ENCODE data around the gene CRYGN.

The CRYGN gene

GRCh38 chr7:151426904-151427704, 12.8 kb downstream of the CRYGN start:
- DNase-seq (ENCODE audit: low read depth in 2 of 2) = no peak

DNA sequence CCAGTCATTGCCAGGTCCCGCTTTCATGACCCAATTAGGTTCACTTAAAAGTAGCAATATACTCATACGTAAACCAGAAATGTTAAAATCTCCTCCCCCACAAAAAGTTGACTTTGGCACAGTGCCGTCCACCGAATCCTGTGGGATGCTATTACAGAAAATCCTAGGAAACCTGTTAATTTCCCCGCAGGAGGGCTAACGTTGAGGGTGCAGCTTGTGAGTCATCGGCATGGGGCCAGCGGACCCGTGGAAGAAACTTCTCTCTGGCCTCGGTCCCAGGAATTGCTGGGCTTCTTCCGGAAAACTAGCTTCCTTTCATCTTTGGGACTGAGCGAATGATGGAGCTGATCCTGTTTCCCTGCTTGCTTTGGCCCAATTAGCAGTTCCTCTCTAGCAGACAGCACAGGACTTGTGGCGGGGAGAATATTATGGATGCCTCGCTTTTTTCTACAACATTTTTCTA, 13.5 kb downstream of the CRYGN start:
- DNase-seq (ENCODE audit: low read depth in 2 of 2) = peak; percentile 70 to 74

DNA sequence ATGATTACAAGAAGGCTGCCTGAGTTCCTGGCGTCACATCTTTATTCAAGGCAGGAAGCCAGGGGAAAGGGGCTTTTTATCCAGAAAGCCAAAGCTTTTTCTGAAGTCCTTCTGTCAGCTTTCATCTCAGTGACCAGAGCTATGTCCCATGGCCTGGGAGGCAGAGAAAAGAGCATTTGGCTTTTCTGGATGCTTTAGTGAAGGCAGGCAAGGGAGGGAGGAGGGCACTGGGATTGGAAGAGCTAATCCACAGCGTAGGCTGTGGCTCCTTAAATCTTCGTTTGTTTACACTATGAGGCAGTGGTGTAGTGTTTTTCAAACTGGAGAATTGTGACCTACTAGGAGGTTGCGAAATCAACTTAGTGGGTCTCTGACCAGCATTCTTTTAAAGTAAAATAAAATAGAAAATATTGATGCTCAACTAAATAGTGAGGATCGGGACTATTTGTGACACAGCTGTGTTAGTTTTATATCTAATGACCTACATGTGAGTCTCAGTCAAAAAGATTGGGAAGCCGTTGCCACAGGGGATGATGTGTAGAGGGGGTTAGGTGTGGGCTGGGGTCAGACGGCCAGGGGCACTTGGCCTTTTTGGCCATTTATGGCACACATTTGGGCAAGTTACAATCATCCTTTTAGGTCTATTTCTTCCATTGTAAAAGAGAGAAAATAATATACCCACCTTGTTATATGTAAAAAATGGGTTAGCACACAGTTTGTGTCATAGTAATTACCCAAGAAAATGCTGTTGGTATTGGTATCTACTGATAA, 14.1 kb downstream of the CRYGN start:
- no peak for DNase-seq (ENCODE audit: low read depth in 2 of 2)

DNA sequence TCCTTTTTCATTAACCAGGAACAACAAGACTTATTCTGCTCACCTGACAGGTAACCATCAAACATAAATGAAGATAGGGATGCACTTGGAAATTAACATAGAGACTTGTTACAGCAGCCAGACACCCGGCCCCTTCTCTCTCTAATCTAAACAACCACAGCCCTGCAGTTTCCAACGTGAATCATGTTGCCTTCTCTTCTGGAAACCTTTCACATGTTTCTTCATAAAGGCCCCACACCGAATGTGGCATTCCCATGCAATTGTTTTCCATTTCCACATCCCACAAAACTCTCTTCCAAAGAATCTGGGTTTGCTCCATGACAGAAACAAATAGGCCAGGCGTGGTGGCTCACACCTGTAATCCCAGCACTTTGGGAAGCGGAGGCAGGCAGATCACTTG, 15.1 kb downstream of the CRYGN start:
- no peak for DNase-seq (ENCODE audit: low read depth in 2 of 2)

DNA sequence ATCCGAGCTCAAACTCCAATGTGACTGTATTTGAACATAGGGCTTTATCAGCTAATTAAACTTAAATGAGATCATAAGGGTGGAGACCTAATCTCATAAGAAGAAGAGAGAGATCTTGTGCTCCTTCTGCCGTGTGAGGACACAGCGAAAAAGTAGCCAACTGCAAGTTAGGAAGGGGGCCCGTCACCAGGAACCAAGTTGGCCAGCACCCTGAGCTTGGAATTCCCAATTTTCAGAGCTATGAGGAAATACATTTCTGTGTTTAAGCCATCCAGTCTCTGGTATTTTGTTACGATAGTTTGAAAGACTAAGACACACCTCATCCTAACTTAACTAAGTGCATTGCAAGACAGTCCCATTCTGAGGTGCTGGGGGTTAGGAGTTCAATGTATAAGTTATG, 16.0 kb downstream of the CRYGN start:
- no peak for DNase-seq (ENCODE audit: low read depth in 2 of 2)

- DNase-seq (ENCODE audit: low read depth in 2 of 2) = no peak
Measured at GRCh38 chr7:151423226-151423625, 16.7 kb downstream of the CRYGN start.

DNA sequence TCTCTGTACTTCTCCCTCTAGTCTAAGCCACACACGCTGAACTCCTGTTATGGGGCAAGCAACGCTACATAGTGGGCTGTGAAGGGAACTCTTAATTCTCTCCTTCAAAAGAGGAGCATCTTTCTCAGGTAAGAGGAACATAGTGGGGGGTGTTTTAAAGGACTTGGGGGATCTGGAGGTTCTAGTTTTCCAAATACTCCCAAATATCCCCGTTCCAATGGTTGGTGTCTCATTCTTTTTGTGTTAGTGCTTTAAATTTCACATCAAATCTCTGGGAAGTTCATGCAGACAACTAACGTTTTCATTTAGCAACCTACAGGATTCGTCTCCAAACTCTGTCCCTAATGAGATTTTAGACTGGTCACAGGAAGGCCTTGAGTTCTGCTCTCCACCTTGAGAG, 17.7 kb downstream of the CRYGN start:
- no peak for DNase-seq (ENCODE audit: low read depth in 2 of 2)

DNA sequence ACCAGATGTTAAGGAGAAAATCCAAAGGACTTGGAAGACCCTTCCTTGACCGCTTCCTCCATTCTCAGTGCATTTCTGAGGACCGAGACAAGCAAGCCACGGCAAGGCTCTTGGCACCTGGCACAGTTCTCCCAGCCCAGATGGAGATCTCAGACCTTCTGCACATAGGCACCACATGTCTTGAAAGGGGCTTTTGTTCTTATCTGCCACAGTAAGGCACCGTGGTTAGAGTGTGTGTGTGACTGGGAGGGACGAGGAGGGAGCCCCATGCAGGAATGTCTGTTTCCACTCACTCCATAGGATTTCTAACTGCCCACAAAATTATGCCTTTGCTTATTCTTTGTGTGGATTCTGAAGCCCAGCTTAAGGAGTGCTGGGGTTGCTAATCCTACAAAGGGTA, 19.8 kb downstream of the CRYGN start:
- no peak for DNase-seq (ENCODE audit: low read depth in 2 of 2)

DNA sequence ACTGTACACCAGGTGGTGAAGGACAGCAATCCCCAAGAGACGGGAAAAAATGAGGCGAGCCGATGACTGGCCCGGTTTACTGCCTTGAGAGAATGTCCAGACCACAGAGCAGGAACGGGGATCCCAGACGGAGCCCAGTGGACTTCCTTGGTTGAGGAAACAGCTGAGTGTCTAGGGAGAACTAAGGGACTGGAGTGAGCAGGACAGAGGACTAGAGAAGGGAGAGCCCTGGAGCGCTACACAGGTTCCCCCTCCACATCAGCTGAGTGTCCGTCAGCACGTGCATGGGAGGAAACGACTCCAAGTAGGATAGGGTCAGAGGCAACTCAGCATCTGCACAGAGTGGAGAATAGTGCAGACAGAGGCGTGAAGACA, 23.0 kb downstream of the CRYGN start:
- DNase-seq (ENCODE audit: low read depth in 2 of 2) = no peak

GRCh38 chr7:151416112-151416940, 23.6 kb downstream of the CRYGN start:
- DNase-seq (ENCODE audit: low read depth in 2 of 2) = no peak

- no peak for DNase-seq (ENCODE audit: low read depth in 2 of 2)
Measured at GRCh38 chr7:151415375-151416105, 24.4 kb downstream of the CRYGN start.

GRCh38 chr7:151413241-151413640, 26.7 kb downstream of the CRYGN start:
- DNase-seq (ENCODE audit: low read depth in 2 of 2) = no peak

GRCh38 chr7:151412318-151412717, 27.6 kb downstream of the CRYGN start:
- no peak for DNase-seq (ENCODE audit: low read depth in 2 of 2)

DNA sequence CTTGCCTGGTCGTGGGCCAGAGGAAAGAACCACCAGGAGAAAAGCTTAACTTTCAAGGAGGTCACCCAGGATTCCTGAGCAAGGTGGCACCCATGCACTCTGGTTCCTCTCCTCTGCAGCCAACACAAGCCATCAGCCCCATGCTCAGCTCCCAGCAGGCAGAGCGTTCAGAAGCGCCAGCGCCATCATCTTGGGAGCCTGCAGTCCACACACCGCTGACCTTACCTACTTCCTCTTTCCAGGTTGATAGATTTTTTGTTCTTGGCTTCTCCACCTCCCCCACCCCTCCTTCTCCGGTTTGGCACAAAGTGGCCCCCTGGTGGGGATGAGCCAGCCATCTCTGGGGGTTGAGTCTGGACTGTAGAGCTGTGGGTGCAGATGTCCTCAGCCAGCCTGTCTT, 28.4 kb downstream of the CRYGN start:
- no peak for DNase-seq (ENCODE audit: low read depth in 2 of 2)

GRCh38 chr7:151410405-151411390, 29.2 kb downstream of the CRYGN start:
- DNase-seq (ENCODE audit: low read depth in 2 of 2) = no peak

GRCh38 chr7:151409667-151410404, 30.1 kb downstream of the CRYGN start, which contains the start of gene WDR86:
TSS of gene WDR86 (minus strand) at chr7:151410038. CDS start at chr7:151409589, 449 bp downstream.
- no peak for DNase-seq (ENCODE audit: low read depth in 2 of 2)

DNA sequence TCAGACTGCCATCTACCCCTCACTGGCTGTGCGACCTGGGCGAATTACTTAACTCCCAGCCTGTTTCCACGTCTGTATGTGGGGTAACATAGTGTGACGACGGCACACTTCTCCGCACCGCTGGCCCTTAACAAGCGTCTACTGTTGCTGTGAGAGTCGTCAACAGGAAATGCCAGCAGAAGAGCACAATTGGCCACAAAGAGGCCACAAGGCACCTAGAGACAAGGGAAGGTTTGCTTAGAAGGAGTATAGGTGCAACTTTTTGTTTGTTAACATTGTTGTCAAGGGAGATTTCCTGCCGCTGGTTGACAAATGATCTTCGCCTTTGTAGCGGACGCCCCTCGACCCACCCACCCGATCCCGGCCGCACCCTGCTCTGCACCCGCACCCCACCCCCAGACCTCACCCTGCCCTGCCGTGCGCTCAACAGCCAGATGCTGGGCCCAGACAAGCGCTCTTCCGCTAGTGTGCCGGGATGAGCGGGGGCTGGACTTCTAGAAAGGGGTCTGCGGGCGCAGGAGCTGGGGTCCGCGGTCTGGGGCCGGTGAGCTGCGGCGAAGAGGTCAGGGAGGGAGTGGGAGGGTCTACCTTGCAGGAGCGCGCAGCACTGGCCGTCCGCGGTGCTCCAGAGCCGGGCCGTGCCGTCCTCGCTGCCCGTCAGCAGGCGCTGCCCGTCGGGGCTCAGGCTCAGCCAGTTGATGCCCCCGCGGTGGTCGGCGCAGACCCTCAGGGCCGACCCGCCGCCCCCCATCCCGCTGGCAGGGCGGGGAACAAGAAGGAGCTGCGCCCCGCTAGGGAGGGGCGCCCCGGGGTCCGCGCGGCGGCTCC, 30.9 kb downstream of the CRYGN start:
- DNase-seq (ENCODE audit: low read depth in 2 of 2) = no peak

- DNase-seq (ENCODE audit: low read depth in 2 of 2) = no peak
Measured at GRCh38 chr7:151408498-151408838, 31.5 kb downstream of the CRYGN start.

Data from fibroblast of skin of left biceps (primary cell).